ENCODE results near the gene FADS3. TPM values are rescaled to one million over a fixed set of nuclear protein-coding genes. Genes with fewer than 3 reads are reported as not detected.

FADS3 gene
- total and polyA plus RNA-seq, 9 of the 15 experiments (the other 6 are each of a cell fraction or from before 2014, with no cell fraction given): 0.97 to 148 (median 92.7) TPM

- no peak for TF ChIP-seq CAMTA2 (CRISPR knock-in tag; conservative IDR thresholded peaks at IDR 0.05)
- TF ChIP-seq SAP30 (IDR thresholded peaks at IDR 0.05; ENCODE audit: borderline replicate concordance, insufficient read depth, low read depth, low read length, poor library complexity, severe bottlenecking): peak; percentile 28
- peak; percentile 92 for TF ChIP-seq EGR1 (conservative IDR thresholded peaks at IDR 0.05)
- TF ChIP-seq, protein P1, sequence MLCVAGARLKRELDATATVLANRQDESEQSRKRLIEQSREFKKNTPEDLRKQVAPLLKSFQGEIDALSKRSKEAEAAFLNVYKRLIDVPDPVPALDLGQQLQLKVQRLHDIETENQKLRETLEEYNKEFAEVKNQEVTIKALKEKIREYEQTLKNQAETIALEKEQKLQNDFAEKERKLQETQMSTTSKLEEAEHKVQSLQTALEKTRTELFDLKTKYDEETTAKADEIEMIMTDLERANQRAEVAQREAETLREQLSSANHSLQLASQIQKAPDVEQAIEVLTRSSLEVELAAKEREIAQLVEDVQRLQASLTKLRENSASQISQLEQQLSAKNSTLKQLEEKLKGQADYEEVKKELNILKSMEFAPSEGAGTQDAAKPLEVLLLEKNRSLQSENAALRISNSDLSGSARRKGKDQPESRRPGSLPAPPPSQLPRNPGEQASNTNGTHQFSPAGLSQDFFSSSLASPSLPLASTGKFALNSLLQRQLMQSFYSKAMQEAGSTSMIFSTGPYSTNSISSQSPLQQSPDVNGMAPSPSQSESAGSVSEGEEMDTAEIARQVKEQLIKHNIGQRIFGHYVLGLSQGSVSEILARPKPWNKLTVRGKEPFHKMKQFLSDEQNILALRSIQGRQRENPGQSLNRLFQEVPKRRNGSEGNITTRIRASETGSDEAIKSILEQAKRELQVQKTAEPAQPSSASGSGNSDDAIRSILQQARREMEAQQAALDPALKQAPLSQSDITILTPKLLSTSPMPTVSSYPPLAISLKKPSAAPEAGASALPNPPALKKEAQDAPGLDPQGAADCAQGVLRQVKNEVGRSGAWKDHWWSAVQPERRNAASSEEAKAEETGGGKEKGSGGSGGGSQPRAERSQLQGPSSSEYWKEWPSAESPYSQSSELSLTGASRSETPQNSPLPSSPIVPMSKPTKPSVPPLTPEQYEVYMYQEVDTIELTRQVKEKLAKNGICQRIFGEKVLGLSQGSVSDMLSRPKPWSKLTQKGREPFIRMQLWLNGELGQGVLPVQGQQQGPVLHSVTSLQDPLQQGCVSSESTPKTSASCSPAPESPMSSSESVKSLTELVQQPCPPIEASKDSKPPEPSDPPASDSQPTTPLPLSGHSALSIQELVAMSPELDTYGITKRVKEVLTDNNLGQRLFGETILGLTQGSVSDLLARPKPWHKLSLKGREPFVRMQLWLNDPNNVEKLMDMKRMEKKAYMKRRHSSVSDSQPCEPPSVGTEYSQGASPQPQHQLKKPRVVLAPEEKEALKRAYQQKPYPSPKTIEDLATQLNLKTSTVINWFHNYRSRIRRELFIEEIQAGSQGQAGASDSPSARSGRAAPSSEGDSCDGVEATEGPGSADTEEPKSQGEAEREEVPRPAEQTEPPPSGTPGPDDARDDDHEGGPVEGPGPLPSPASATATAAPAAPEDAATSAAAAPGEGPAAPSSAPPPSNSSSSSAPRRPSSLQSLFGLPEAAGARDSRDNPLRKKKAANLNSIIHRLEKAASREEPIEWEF (CRISPR knock-in tag; IDR thresholded peaks at IDR 0.05): no peak
- peak; percentile 74 for TF ChIP-seq ARID1B (IDR thresholded peaks at IDR 0.05)
- TF ChIP-seq NFIC (IDR thresholded peaks at IDR 0.05): no peak
- TF ChIP-seq SMAD4 (CRISPR knock-in tag; conservative IDR thresholded peaks at IDR 0.05): 0 out of 2 replicates have a peak, but pooled peaks have one; percentile 2
- 0 out of 2 replicates have a peak, but pooled peaks have one; percentile 36 for TF ChIP-seq LEF1 (IDR thresholded peaks at IDR 0.05)
- no peak for TF ChIP-seq RAD21 (CRISPR knock-in tag; conservative IDR thresholded peaks at IDR 0.05 in 1 of 2, IDR thresholded peaks at IDR 0.05 in 1 of 2)
- no peak for TF ChIP-seq SMARCB1 (IDR thresholded peaks at IDR 0.05; ENCODE audit: insufficient read length, low read depth)
- TF ChIP-seq, protein P2, sequence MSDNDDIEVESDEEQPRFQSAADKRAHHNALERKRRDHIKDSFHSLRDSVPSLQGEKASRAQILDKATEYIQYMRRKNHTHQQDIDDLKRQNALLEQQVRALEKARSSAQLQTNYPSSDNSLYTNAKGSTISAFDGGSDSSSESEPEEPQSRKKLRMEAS (CRISPR knock-in tag; IDR thresholded peaks at IDR 0.05): peak; percentile 66
- TF ChIP-seq E2F5 (CRISPR knock-in tag; IDR thresholded peaks at IDR 0.05): 0 out of 2 replicates have a peak, but pooled peaks have one; percentile 34
- no peak for TF ChIP-seq STAT5A (IDR thresholded peaks at IDR 0.05; ENCODE audit: borderline replicate concordance, low read length)
- TF ChIP-seq ZFPM2 (CRISPR knock-in tag; IDR thresholded peaks at IDR 0.05): no peak
- no peak for TF ChIP-seq KAT2B (IDR thresholded peaks at IDR 0.05; ENCODE audit: low read depth, low read length)
- TF ChIP-seq USF1 (CRISPR knock-in tag; IDR thresholded peaks at IDR 0.05): peak; percentile 68
- no peak for TF ChIP-seq DMBX1 (CRISPR knock-in tag; IDR thresholded peaks at IDR 0.05; ENCODE audit: borderline replicate concordance)
- TF ChIP-seq NEUROD1 (IDR thresholded peaks at IDR 0.05; ENCODE audit: borderline replicate concordance, low read depth, low read length, partially characterized antibody): peak; percentile 8
- TF ChIP-seq ZEB2 (IDR thresholded peaks at IDR 0.05): peak; percentile 55; the same call in 1 of the 2 replicates
- TF ChIP-seq CBX3 (IDR thresholded peaks at IDR 0.05; ENCODE audit: borderline replicate concordance in 1 of 2, low read length in 2 of 2): no peak
Observed at GRCh38 chr11:61890529-61891330, 615 bp downstream of the FADS3 start (continued).

Data from K562 (cell line).